Esophagus (tissue), 2 donors: ENCODE measurements around the gene DHTKD1. TPM values are rescaled to one million over a fixed set of nuclear protein-coding genes. Genes with fewer than 3 reads are reported as not detected.

ENCODE experiments used
- H3K27ac ChIP-seq, 2 donors: one replicate each; pipeline ENCODE4 v1.5.1; 2013; ENCODE audit warnings: low read depth in 2 of 2, mild to moderate bottlenecking in 2 of 2, inconsistent platforms in 1 of 2, low read length in 1 of 2, moderate library complexity in 1 of 2
- H3K27me3 ChIP-seq, 2 donors: one replicate each; pipeline ENCODE4 v1.6.1; 2013; ENCODE audit warnings: low read length in 2 of 2, control low read depth in 1 of 2, mild to moderate bottlenecking in 1 of 2; ENCODE audit not compliant: insufficient read depth in 2 of 2, control insufficient read depth in 1 of 2
- H3K36me3 ChIP-seq, 2 donors: one replicate each; pipeline ENCODE4 v1.6.1; 2013; ENCODE audit warnings: low read length in 1 of 2; ENCODE audit not compliant: control insufficient read depth in 2 of 2, insufficient read depth in 2 of 2
- H3K4me1 ChIP-seq, 2 donors: one replicate each; pipeline ENCODE4 v1.6.1; 2013; ENCODE audit warnings: low read length in 1 of 2; ENCODE audit not compliant: control insufficient read depth in 2 of 2, insufficient read depth in 2 of 2
- H3K4me3 ChIP-seq, 2 donors: one replicate each; pipeline ENCODE4 v1.5.1; 2013; ENCODE audit warnings: low read length in 2 of 2, mild to moderate bottlenecking in 2 of 2, low read depth in 1 of 2, moderate library complexity in 1 of 2
- H3K9me3 ChIP-seq, 2 donors: one replicate each; pipeline ENCODE4 v1.6.1; 2013; ENCODE audit warnings: mild to moderate bottlenecking in 2 of 2, low read depth in 1 of 2, low read length in 1 of 2, moderate library complexity in 1 of 2; ENCODE audit not compliant: control insufficient read depth in 2 of 2, insufficient read depth in 1 of 2
- WGBS, 2 donors: extraction: QIAGEN DNeasy Blood & Tissue Kit; methylation state at CpG; one replicate each; pipeline ENCODE4 v1.1.7; 2013; 5-methylcytosine and 5-hydroxymethylcytosine counted together
- polyA plus RNA-seq, 2 donors: library from polyadenylated mRNA; stranded (reverse); fragments of 200-250 nt; gene quantifications; one replicate each; pipeline ENCODE4 v1.2.3, GENCODE V29; 2013
- donor health status: healthy with polysubstance abuse.
- donor health status: Bipolar disorder and iron deficiency.

Gene DHTKD1
- 1 to 10 TPM; 6.3 to 6.6 TPM for polyA plus RNA-seq

DNA sequence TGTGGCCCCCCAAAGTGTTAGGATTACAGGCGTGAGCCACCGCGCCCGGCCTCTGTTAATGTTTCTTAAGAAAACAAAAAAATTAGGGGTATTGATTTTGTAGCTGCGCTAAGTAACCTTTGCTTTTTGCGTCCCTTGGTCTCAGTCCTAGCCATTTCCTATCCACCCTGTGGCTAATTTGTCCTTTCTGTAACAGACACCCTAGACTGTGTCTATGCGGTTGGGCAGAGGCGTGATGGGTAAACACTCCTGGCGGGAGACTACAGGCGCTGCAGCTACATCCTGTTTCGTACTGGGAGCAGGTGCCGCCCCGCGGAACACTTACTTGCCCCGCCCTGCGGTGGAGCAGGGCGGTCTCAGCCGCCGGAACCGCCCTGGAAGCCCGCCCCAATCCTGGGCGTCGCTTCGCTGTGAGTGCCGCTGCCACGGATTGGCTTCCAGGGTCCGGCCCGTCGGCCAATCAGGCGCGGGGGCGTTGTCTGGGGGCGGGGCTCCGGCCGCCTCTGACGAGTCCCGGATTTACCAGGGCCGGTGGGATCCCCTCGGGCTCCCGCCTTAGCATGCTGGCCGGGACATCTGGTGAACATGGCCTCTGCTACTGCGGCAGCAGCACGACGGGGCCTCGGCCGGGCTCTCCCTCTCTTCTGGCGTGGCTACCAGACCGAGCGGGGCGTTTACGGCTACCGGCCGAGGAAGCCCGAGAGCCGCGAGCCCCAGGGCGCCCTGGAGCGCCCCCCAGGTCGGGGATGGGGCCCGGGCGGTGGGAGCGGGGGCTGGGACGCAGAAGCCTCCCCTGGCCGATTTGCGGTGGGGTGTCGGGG, at the start of gene DHTKD1:
TSS of gene DHTKD1 (plus strand) at position 506 of the 821 bp plus-strand sequence. CDS start at position 586, 80 bp downstream.
- H3K27me3 ChIP-seq, result no peaks in the 10 kb centered on the region
- H3K4me1 ChIP-seq, result no peaks in the 10 kb centered on the region
- peak within 1 kb of the TSS; percentile 75 to 85 for H3K27ac ChIP-seq
- no peaks in the 10 kb centered on the region for H3K9me3 ChIP-seq
- no peaks in the 10 kb centered on the region for H3K36me3 ChIP-seq
- 1 to 2% methylated on average over 63 to 66 of the region's 66 CpGs for WGBS, 2 donors
- peak within 1 kb of the TSS; percentile 82 to 84 for H3K4me3 ChIP-seq

- no peaks in the 10 kb centered on the region for H3K36me3 ChIP-seq
- no peak overlapping the region for H3K4me3 ChIP-seq
- H3K4me1 ChIP-seq, result no peaks in the 10 kb centered on the region
- H3K27ac ChIP-seq, result peak overlapping the region in 1 of 2 donors; percentile 22
- no peaks in the 10 kb centered on the region for H3K9me3 ChIP-seq
- WGBS, 2 donors, result 77 to 88% methylated on average over 9 of the region's 9 CpGs
- no peaks in the 10 kb centered on the region for H3K27me3 ChIP-seq
Measured at GRCh38 chr10:12019283-12019971, 49.3 kb upstream of the DHTKD1 start.

DNA sequence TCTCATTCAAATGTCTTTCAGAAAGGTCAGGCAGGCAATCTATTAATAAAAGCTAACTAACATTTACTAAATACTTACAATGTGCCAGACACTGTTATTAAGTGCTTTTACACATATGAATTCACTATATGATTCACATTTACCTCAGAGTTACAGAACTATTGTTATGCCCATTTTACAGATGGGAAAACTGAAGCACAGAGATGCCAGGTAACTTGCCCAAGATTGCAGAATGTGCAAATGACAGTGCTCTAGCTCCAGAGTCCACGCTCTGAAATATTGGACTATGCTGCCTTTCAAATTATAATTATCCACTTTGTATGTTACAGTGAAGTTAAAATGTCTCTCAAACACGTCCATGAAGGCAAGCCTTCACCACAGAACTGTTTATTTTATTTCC, 48.2 kb upstream of the DHTKD1 start:
- no peaks in the 10 kb centered on the region for H3K9me3 ChIP-seq
- no peaks in the 10 kb centered on the region for H3K27me3 ChIP-seq
- H3K27ac ChIP-seq, result no peak overlapping the region
- no peaks in the 10 kb centered on the region for H3K36me3 ChIP-seq
- H3K4me1 ChIP-seq, result no peaks in the 10 kb centered on the region
- 93% methylated on average over 2 of the region's 2 CpGs for WGBS, 2 donors
- H3K4me3 ChIP-seq, result no peak overlapping the region

DNA sequence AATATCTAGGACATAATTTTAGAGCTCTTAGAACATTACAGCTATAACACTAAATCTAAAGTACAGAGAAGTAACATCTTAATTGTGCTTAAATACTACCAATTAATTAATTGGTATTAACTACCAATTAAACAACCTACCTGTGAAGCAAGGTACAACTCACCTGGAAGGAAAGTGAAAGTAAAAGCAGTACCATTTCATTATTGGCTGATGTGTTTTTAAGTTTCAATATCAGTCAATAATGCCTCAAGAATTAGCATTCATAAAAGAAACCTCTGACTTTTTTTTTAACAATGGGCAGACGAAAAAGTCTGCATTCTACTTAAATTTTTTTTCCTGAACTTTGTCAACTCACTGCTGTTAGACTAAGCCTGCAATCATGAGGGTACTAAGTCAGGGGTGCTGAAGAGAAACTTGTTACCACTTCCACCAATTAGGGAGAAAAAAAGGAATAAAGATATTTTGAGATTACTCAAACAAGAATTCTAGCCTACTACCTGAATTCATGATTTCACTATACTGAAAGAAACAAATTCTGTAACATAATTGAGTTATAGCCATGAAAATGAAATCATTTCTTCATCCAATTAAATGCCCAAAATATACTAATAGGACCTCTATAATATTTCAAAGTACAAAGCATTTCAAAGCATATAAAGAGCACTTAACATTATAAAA, 46.0 kb upstream of the DHTKD1 start:
- WGBS, 2 donors, result 24 to 31% methylated on average over 1 of the region's 1 CpG
- Histone ChIP-seq H3K9me3 (no peaks in the 10 kb centered on the region), H3K4me3 (no peak overlapping the region), H3K27me3 (no peaks in the 10 kb centered on the region), H3K4me1 (no peaks in the 10 kb centered on the region), H3K27ac (no peak overlapping the region), H3K36me3 (no peaks in the 10 kb centered on the region)

DNA sequence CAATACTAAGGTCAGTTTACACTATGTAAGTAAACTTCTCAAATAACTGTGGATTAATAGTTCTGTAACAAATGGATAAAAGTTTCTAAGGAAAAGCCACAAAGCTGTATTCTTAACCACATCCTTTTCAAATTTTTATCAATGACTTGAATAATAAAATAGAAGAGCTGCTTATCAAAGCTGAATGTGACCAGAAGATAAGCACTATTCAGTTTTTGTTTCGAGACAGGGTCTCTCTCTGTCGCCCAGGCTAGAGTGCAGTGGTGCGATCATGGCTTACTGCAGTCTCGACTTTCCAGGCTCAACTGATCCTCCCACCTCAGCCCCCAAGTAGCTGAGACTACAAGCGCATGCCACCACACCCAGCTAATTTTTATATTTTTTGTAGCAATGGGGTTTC, 43.2 kb upstream of the DHTKD1 start:
- WGBS, 2 donors, result 95 to 98% methylated on average over 5 of the region's 5 CpGs

GRCh38 chr10:12027539-12027938, 41.2 kb upstream of the DHTKD1 start:
- H3K4me3 ChIP-seq, result no peak overlapping the region
- H3K27me3 ChIP-seq, result no peaks in the 10 kb centered on the region
- peaks cover 2 to 7% of the 10 kb centered on the region in 2 donors for H3K36me3 ChIP-seq
- no peak overlapping the region for H3K27ac ChIP-seq
- no peaks in the 10 kb centered on the region for H3K9me3 ChIP-seq
- WGBS, 2 donors, result 79 to 86% methylated on average over 2 of the region's 2 CpGs
- H3K4me1 ChIP-seq, result no peaks in the 10 kb centered on the region

More for the DNA sequence above, 43.2 kb upstream of the DHTKD1 start:
- H3K36me3 ChIP-seq, result peaks cover 2 to 7% of the 10 kb centered on the region in 2 donors
- H3K27ac ChIP-seq, result no peak overlapping the region
- H3K4me3 ChIP-seq, result no peak overlapping the region
- no peaks in the 10 kb centered on the region for H3K27me3 ChIP-seq
- no peaks in the 10 kb centered on the region for H3K9me3 ChIP-seq
- H3K4me1 ChIP-seq, result no peaks in the 10 kb centered on the region

DNA sequence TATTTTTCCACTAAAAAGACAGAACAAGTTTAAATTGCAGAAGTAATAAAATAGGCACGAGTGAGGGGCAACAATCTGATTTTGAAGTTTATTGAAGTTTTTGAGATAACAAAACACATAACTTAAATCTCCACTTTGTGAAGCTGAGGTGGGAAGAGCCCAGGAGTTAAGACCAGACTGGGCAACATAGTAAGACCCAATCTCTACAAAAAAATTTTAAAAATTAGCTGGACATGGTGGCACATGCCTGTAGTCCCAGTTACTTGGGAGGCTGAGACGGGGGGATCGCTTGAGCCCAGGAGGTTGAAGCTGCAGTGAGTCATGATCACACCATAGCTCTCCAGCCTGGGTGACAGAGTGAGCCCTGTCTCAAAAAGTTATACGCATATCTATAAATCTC, 37.4 kb upstream of the DHTKD1 start:
- no peaks in the 10 kb centered on the region for H3K27me3 ChIP-seq
- no peaks in the 10 kb centered on the region for H3K4me1 ChIP-seq
- 94 to 97% methylated on average over 4 of the region's 4 CpGs for WGBS, 2 donors
- H3K4me3 ChIP-seq, result no peak overlapping the region
- H3K27ac ChIP-seq, result no peak overlapping the region
- H3K9me3 ChIP-seq, result no peaks in the 10 kb centered on the region
- H3K36me3 ChIP-seq, result peaks cover 2 to 16% of the 10 kb centered on the region in 2 donors

- no peaks in the 10 kb centered on the region for H3K4me1 ChIP-seq
- 81 to 85% methylated on average over 3 of the region's 3 CpGs for WGBS, 2 donors
Measured at GRCh38 chr10:12036073-12036655, 32.6 kb upstream of the DHTKD1 start.

GRCh38 chr10:12041766-12042408, 26.9 kb upstream of the DHTKD1 start:
- H3K9me3 ChIP-seq, result no peaks in the 10 kb centered on the region
- H3K36me3 ChIP-seq, result no peaks in the 10 kb centered on the region
- no peaks in the 10 kb centered on the region for H3K4me1 ChIP-seq
- H3K27me3 ChIP-seq, result no peaks in the 10 kb centered on the region
- peak overlapping the region; percentile 95 to 100 for H3K4me3 ChIP-seq
- WGBS, 2 donors, result 1% methylated on average over 26 of the region's 26 CpGs
- H3K27ac ChIP-seq, result peak overlapping the region; percentile 90 to 93

More at GRCh38 chr10:12036073-12036655, 32.6 kb upstream of the DHTKD1 start:
- H3K27me3 ChIP-seq, result no peaks in the 10 kb centered on the region
- no peak overlapping the region for H3K27ac ChIP-seq
- H3K9me3 ChIP-seq, result no peaks in the 10 kb centered on the region
- peaks cover 0 to 9% of the 10 kb centered on the region in 2 donors for H3K36me3 ChIP-seq
- no peak overlapping the region for H3K4me3 ChIP-seq
